Panc1 (cell line): ENCODE results near the gene SORT1. TPM values are rescaled to one million over a fixed set of nuclear protein-coding genes. Genes with fewer than 3 reads are reported as not detected.

Source experiments
- ATAC-seq: fragments of 200-7000 bp; cut with Tn5 transposase; 2 replicates; pipeline ENCODE4 v1.9.1; 2020; ENCODE audit warnings: mild to moderate bottlenecking, moderate library complexity
- BruUV-seq: library from RNA; stranded (reverse); fragments of 400-500 nt; replicated peaks from 2 replicates; lab custom pipeline; 2021; lab: Mats Ljungman, UMichigan
- CTCF ChIA-PET: fragments of 300-600 bp; sonication (Branson Sonifier 250); formaldehyde crosslinking; loops from one replicate; lab custom pipeline; 2022; ENCODE audit warnings: antibody characterized with exemption; lab: Charles Lee
- POLR2A ChIA-PET: fragments of 300-600 bp; sonication (Branson Sonifier 250); formaldehyde crosslinking; loops from one replicate; lab custom pipeline; 2022; ENCODE audit warnings: antibody characterized with exemption; lab: Charles Lee
- DNase-seq: peaks from one replicate; pipeline ENCODE4 v3.0.0-alpha.2; 2010; ENCODE audit warnings: low read depth, low spot score
- H3K27ac ChIP-seq: 2 replicates; pipeline ENCODE4 v1.5.1; 2011; ENCODE audit warnings: mild to moderate bottlenecking, low read length, inconsistent platforms
- H3K27me3 ChIP-seq: fragments of 200-500 bp; sonication (Bioruptor generic); 2 replicates; pipeline ENCODE4 v1.6.0; 2014; ENCODE audit warnings: low read length, inconsistent platforms; ENCODE audit not compliant: control insufficient read depth, insufficient read depth
- H3K36me3 ChIP-seq: fragments of 200-500 bp; sonication (Bioruptor generic); 2 replicates; pipeline ENCODE4 v1.5.1; 2014; ENCODE audit warnings: inconsistent platforms, mild to moderate bottlenecking, low read length, moderate library complexity; ENCODE audit not compliant: control insufficient read depth, insufficient read depth
- H3K4me1 ChIP-seq: 2 replicates; pipeline ENCODE4 v1.5.1; 2011; ENCODE audit warnings: inconsistent platforms, mild to moderate bottlenecking, low read length, moderate library complexity; ENCODE audit not compliant: control insufficient read depth, insufficient read depth
- H3K4me3 ChIP-seq, 2 experiments: 2 replicates each; pipeline ENCODE4 v1.5.1; 2011 to 2012; ENCODE audit warnings: low read depth in 2 of 2, low read length in 2 of 2, mild to moderate bottlenecking in 2 of 2, inconsistent platforms in 1 of 2, moderate library complexity in 1 of 2
- H3K9me3 ChIP-seq: fragments of 200-500 bp; sonication (Bioruptor generic); 2 replicates; pipeline ENCODE4 v1.5.1; 2014; ENCODE audit warnings: low read depth, mild to moderate bottlenecking, inconsistent platforms, low read length, moderate library complexity; ENCODE audit not compliant: control insufficient read depth, insufficient read depth
- POLR2AphosphoS5 ChIP-seq: IDR thresholded peaks from 2 replicates; pipeline ENCODE4 v1.6.1; 2012; ENCODE audit warnings: mild to moderate bottlenecking, low read depth, low read length, moderate library complexity
- REST ChIP-seq, 2 experiments: IDR thresholded peaks; 2 replicates each; pipeline ENCODE4 v1.6.1; 2011 to 2012; ENCODE audit warnings: low read depth in 2 of 2, control low read depth in 1 of 2, low read length in 1 of 2, mild to moderate bottlenecking in 1 of 2, moderate library complexity in 1 of 2; ENCODE audit not compliant: insufficient read depth in 1 of 2
- SIN3A ChIP-seq: IDR thresholded peaks from 2 replicates; pipeline ENCODE4 v1.6.1; 2012; ENCODE audit warnings: low read depth, mild to moderate bottlenecking, low read length, moderate library complexity, borderline replicate concordance; ENCODE audit not compliant: insufficient read depth
- TCF7L2 ChIP-seq: IDR thresholded peaks from 2 replicates; pipeline ENCODE4 v1.6.1; 2011; ENCODE audit warnings: mild to moderate bottlenecking, low read depth, low read length, inconsistent platforms
- in situ Hi-C: cut with HindIII; loops from 2 replicates; pipeline ENCODE4 v1.10.0; 2016; ENCODE audit warnings: low sequenced_read_pairs, low pct_unique_long_range_greater_than_20kb
- intact Hi-C: fragments of 100-400 bp; cut with micrococcal nuclease; formaldehyde crosslinking; loops from one replicate; pipeline ENCODE4 v1.10.0; 2022; ENCODE audit not compliant: unreplicated experiment
- total RNA-seq: library from RNA; stranded (reverse); gene quantifications from one replicate; pipeline ENCODE4 v1.2.1, GENCODE V29; 2021; ENCODE audit not compliant: unreplicated experiment
- TF ChIP-seq, protein P1 (sequence below): fragments of 450-650 bp; IDR thresholded peaks from 2 replicates; pipeline ENCODE4 v1.5.1; 2017; ENCODE audit warnings: mild to moderate bottlenecking

Gene SORT1
- total RNA-seq, 1 experiment from 2014 or later = 25.1 TPM

GRCh38 chr1:109361649-109362048, 36.1 kb downstream of the SORT1 start:
- ATAC-seq (no peak), DNase-seq (no peak)
- ChIA-PET POLR2A (no interaction called here), CTCF (no interaction called here)
- Histone ChIP-seq H3K27me3 (no peaks in the 10 kb centered on the region), H3K9me3 (no peaks in the 10 kb centered on the region), H3K4me3 (no peak overlapping the region), H3K27ac (no peak overlapping the region), H3K36me3 (no peaks in the 10 kb centered on the region), H3K4me1 (no peaks in the 10 kb centered on the region)
- in situ Hi-C loops (no loop called here), intact Hi-C loops (no loop called here)
- no peak for TF ChIP-seq POLR2AphosphoS5
- no peak for TF ChIP-seq TCF7L2
- TF ChIP-seq, protein P1, sequence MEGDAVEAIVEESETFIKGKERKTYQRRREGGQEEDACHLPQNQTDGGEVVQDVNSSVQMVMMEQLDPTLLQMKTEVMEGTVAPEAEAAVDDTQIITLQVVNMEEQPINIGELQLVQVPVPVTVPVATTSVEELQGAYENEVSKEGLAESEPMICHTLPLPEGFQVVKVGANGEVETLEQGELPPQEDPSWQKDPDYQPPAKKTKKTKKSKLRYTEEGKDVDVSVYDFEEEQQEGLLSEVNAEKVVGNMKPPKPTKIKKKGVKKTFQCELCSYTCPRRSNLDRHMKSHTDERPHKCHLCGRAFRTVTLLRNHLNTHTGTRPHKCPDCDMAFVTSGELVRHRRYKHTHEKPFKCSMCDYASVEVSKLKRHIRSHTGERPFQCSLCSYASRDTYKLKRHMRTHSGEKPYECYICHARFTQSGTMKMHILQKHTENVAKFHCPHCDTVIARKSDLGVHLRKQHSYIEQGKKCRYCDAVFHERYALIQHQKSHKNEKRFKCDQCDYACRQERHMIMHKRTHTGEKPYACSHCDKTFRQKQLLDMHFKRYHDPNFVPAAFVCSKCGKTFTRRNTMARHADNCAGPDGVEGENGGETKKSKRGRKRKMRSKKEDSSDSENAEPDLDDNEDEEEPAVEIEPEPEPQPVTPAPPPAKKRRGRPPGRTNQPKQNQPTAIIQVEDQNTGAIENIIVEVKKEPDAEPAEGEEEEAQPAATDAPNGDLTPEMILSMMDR = no peak
- TF ChIP-seq SIN3A = no peak
- no peak for TF ChIP-seq REST (IDR thresholded peaks at IDR 0.05; ENCODE audit: insufficient read depth in 1 of 2, low read depth in 2 of 2, low read length in 1 of 2)
- no TSS peak for BruUV-seq

DNA sequence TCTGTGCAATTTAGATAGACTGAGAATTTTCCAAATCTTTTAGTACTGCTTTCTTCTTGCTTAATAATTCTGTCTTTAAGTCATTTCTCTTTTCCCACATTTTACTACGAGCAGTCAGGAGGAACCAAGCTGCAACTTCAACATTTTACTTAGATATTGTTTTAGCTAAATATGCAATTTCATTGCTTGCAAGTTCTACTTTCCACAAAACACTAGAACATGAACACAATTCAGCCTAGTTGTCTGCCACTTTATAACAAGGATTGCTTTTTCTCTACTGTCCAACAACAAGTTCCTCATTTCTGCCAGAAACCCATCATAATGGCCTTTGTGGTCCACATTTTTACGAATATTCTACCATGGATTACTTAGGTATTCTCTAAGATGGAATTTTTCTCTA, 36.6 kb downstream of the SORT1 start:
- intact Hi-C loops = no loop called here
- Histone ChIP-seq H3K36me3 (no peaks in the 10 kb centered on the region), H3K9me3 (no peaks in the 10 kb centered on the region), H3K4me3 (no peak overlapping the region), H3K4me1 (no peaks in the 10 kb centered on the region), H3K27me3 (no peaks in the 10 kb centered on the region), H3K27ac (no peak overlapping the region)
- TF ChIP-seq SIN3A (no peak), REST (IDR thresholded peaks at IDR 0.05; ENCODE audit: insufficient read depth in 1 of 2, low read depth in 2 of 2, low read length in 1 of 2) (no peak), POLR2AphosphoS5 (no peak), TCF7L2 (no peak)
- TF ChIP-seq, protein P1 = no peak
- BruUV-seq = no TSS peak
- ATAC-seq (no peak), DNase-seq (no peak)
- POLR2A ChIA-PET = no interaction called here
- in situ Hi-C loops = no loop called here
- CTCF ChIA-PET = no interaction called here
